GM23338 (cell line): ENCODE data around the gene ZNRF1. TPM values are rescaled to one million over a fixed set of nuclear protein-coding genes. Genes with fewer than 3 reads are reported as not detected.

Experiments
- ATAC-seq: fragments of 200-7000 bp; cut with Tn5 transposase; 3 replicates; pipeline ENCODE4 v1.9.1; 2020
- DNase-seq: peaks from one replicate; pipeline ENCODE4 v3.0.0-alpha.2; 2015; ENCODE audit warnings: low spot score
- H2AFZ ChIP-seq: fragments of 200-600 bp; sonication (generic); 2 replicates; pipeline ENCODE4 v1.8.0; 2016; ENCODE audit warnings: antibody characterized with exemption, mild to moderate bottlenecking, moderate library complexity
- H3F3A ChIP-seq: fragments of 200-600 bp; sonication (generic); replicated peaks from 2 replicates; pipeline ENCODE4 v1.8.0; 2017; ENCODE audit warnings: antibody characterized with exemption, mixed run types, low read depth
- H3K27ac ChIP-seq: fragments of 200-600 bp; sonication (generic); 2 replicates; pipeline ENCODE4 v1.6.1; 2016; ENCODE audit warnings: low read depth
- H3K27me3 ChIP-seq: fragments of 200-600 bp; sonication (generic); 2 replicates; pipeline ENCODE4 v1.8.0; 2016; ENCODE audit warnings: mild to moderate bottlenecking, mixed run types, moderate library complexity; ENCODE audit not compliant: insufficient read depth
- H3K36me3 ChIP-seq: fragments of 200-600 bp; sonication (generic); 2 replicates; pipeline ENCODE4 v1.8.0; 2016; ENCODE audit warnings: mild to moderate bottlenecking; ENCODE audit not compliant: insufficient read depth
- H3K4me1 ChIP-seq: fragments of 200-600 bp; sonication (generic); 2 replicates; pipeline ENCODE4 v1.8.0; 2016; ENCODE audit warnings: mild to moderate bottlenecking, moderate library complexity; ENCODE audit not compliant: insufficient read depth
- H3K4me2 ChIP-seq: fragments of 200-600 bp; sonication (generic); 2 replicates; pipeline ENCODE4 v1.7.1; 2017; ENCODE audit warnings: mixed run types
- H3K4me3 ChIP-seq: fragments of 200-600 bp; sonication (generic); 2 replicates; pipeline ENCODE4 v1.6.1; 2016; ENCODE audit warnings: mixed run types
- H3K79me2 ChIP-seq: fragments of 200-600 bp; sonication (generic); replicated peaks from 2 replicates; pipeline ENCODE4 v1.8.0; 2017; ENCODE audit warnings: mild to moderate bottlenecking; ENCODE audit not compliant: insufficient read depth
- H3K9me2 ChIP-seq: fragments of 200-600 bp; sonication (generic); 2 replicates; pipeline ENCODE4 v1.8.0; 2017; ENCODE audit not compliant: insufficient read depth
- H4K20me1 ChIP-seq: fragments of 200-600 bp; sonication (generic); replicated peaks from 2 replicates; pipeline ENCODE4 v1.8.0; 2017; ENCODE audit warnings: mild to moderate bottlenecking; ENCODE audit not compliant: insufficient read depth
- H3K27ac Mint-ChIP-seq: 2 replicates; pipeline ENCODE4 v1.8.0; 2020; ENCODE audit warnings: inconsistent platforms, mild to moderate bottlenecking, moderate library complexity, mixed read lengths
- H3K27me3 Mint-ChIP-seq: 3 replicates; pipeline ENCODE4 v1.8.0; 2022; ENCODE audit warnings: low read depth, mild to moderate bottlenecking, moderate library complexity, mixed read lengths, inconsistent platforms; ENCODE audit not compliant: insufficient read depth, poor library complexity
- H3K36me3 Mint-ChIP-seq: 3 replicates; pipeline ENCODE4 v1.8.0; 2021; ENCODE audit warnings: low read depth, mild to moderate bottlenecking, inconsistent platforms, moderate library complexity, mixed read lengths
- H3K4me1 Mint-ChIP-seq: 3 replicates; pipeline ENCODE4 v1.8.0; 2020; ENCODE audit warnings: mild to moderate bottlenecking, inconsistent platforms, mixed read lengths
- H3K4me3 Mint-ChIP-seq: 3 replicates; pipeline ENCODE4 v1.8.0; 2021; ENCODE audit warnings: moderate library complexity, mild to moderate bottlenecking, inconsistent platforms, mixed read lengths
- H3K9me3 Mint-ChIP-seq: 3 replicates; pipeline ENCODE4 v1.8.0; 2020; ENCODE audit warnings: moderate library complexity, mild to moderate bottlenecking, inconsistent platforms, mixed read lengths
- CREB1 ChIP-seq: fragments of 250-450 bp; sonication (Bioruptor Pico); IDR thresholded peaks from 2 replicates; pipeline ENCODE4 v1.5.0; 2020; ENCODE audit warnings: low read depth, mild to moderate bottlenecking, moderate library complexity
- EZH2 ChIP-seq: fragments of 200-600 bp; sonication (generic); IDR thresholded peaks from one replicate; pipeline ENCODE4 v1.8.0; 2017; ENCODE audit warnings: antibody characterized with exemption, mild to moderate bottlenecking, low read depth; ENCODE audit not compliant: unreplicated experiment
- EZH2phosphoT487 ChIP-seq: fragments of 200-600 bp; sonication (generic); IDR thresholded peaks from one replicate; pipeline ENCODE4 v1.8.1; 2018; ENCODE audit warnings: antibody characterized with exemption; ENCODE audit not compliant: unreplicated experiment
- NANOG ChIP-seq: IDR thresholded peaks from 2 replicates; pipeline ENCODE4 v1.6.1; 2016; ENCODE audit warnings: antibody characterized with exemption, borderline replicate concordance
- POLR2AphosphoS5 ChIP-seq: IDR thresholded peaks from 2 replicates; pipeline ENCODE4 v1.6.1; 2016; ENCODE audit warnings: antibody characterized with exemption, low read depth
- ZNF331 ChIP-seq: fragments of 250-450 bp; sonication (Bioruptor Pico); IDR thresholded peaks from 2 replicates; pipeline ENCODE4 v1.5.0; 2020; ENCODE audit warnings: low read depth, mild to moderate bottlenecking, moderate library complexity
- polyA plus RNA-seq: library from polyadenylated mRNA; unstranded; fragments of >200 nt; fragmentation: Nextera tagmentation; extraction: Ambion mirVana; gene quantifications from 2 replicates; pipeline ENCODE4 v1.2.1, GENCODE V29; 2016
- total RNA-seq: library from RNA; depleted of rRNA; stranded (reverse); fragments of >200 nt; shearing (Covaris generic); gene quantifications from 2 replicates; pipeline ENCODE4 v1.2.3, GENCODE V29; 2014
- TF ChIP-seq, protein P1 (sequence below): fragments of 250-450 bp; sonication (Bioruptor Pico); IDR thresholded peaks from 2 replicates; pipeline ENCODE4 v1.5.0; 2020; ENCODE audit warnings: mild to moderate bottlenecking, moderate library complexity
- TF ChIP-seq, protein P2 (sequence below), 2 experiments: fragments of 200-600 bp in 1 of 2; sonication (generic) in 1 of 2; conservative IDR thresholded peaks; 2 replicates each; pipeline versions ENCODE4 v1.5.1 to v1.6.1; 2016 to 2017; ENCODE audit warnings: antibody characterized with exemption in 2 of 2, low read depth in 2 of 2, mild to moderate bottlenecking in 2 of 2, moderate library complexity in 1 of 2
- TF ChIP-seq, protein P3 (sequence below): IDR thresholded peaks from 2 replicates; pipeline ENCODE4 v1.6.1; 2016; ENCODE audit warnings: antibody characterized with exemption

ZNRF1 gene
- total and polyA plus RNA-seq, 2 experiments from 2014 or later: 22.4 to 42.1 TPM

DNA sequence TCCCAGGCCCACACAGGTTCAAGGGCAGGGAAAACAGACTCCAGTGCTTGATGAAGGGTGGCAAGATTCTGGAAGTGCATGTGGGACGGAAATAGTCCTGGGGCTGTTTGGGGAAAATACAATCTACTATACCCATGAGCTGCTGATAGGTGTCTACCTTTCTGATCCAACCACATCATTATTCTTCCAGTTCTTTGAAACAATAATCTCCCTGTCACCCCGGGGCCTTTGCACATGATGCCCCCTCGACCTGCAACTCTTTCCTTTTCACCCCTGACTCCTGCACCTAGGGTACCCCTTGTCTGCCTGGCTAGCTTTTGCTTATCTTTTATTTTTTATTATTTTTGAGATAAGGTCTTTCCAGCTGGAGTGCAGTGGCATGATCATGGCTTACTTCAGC, 72.8 kb downstream of the ZNRF1 start (continued):
- TF ChIP-seq, protein P1, sequence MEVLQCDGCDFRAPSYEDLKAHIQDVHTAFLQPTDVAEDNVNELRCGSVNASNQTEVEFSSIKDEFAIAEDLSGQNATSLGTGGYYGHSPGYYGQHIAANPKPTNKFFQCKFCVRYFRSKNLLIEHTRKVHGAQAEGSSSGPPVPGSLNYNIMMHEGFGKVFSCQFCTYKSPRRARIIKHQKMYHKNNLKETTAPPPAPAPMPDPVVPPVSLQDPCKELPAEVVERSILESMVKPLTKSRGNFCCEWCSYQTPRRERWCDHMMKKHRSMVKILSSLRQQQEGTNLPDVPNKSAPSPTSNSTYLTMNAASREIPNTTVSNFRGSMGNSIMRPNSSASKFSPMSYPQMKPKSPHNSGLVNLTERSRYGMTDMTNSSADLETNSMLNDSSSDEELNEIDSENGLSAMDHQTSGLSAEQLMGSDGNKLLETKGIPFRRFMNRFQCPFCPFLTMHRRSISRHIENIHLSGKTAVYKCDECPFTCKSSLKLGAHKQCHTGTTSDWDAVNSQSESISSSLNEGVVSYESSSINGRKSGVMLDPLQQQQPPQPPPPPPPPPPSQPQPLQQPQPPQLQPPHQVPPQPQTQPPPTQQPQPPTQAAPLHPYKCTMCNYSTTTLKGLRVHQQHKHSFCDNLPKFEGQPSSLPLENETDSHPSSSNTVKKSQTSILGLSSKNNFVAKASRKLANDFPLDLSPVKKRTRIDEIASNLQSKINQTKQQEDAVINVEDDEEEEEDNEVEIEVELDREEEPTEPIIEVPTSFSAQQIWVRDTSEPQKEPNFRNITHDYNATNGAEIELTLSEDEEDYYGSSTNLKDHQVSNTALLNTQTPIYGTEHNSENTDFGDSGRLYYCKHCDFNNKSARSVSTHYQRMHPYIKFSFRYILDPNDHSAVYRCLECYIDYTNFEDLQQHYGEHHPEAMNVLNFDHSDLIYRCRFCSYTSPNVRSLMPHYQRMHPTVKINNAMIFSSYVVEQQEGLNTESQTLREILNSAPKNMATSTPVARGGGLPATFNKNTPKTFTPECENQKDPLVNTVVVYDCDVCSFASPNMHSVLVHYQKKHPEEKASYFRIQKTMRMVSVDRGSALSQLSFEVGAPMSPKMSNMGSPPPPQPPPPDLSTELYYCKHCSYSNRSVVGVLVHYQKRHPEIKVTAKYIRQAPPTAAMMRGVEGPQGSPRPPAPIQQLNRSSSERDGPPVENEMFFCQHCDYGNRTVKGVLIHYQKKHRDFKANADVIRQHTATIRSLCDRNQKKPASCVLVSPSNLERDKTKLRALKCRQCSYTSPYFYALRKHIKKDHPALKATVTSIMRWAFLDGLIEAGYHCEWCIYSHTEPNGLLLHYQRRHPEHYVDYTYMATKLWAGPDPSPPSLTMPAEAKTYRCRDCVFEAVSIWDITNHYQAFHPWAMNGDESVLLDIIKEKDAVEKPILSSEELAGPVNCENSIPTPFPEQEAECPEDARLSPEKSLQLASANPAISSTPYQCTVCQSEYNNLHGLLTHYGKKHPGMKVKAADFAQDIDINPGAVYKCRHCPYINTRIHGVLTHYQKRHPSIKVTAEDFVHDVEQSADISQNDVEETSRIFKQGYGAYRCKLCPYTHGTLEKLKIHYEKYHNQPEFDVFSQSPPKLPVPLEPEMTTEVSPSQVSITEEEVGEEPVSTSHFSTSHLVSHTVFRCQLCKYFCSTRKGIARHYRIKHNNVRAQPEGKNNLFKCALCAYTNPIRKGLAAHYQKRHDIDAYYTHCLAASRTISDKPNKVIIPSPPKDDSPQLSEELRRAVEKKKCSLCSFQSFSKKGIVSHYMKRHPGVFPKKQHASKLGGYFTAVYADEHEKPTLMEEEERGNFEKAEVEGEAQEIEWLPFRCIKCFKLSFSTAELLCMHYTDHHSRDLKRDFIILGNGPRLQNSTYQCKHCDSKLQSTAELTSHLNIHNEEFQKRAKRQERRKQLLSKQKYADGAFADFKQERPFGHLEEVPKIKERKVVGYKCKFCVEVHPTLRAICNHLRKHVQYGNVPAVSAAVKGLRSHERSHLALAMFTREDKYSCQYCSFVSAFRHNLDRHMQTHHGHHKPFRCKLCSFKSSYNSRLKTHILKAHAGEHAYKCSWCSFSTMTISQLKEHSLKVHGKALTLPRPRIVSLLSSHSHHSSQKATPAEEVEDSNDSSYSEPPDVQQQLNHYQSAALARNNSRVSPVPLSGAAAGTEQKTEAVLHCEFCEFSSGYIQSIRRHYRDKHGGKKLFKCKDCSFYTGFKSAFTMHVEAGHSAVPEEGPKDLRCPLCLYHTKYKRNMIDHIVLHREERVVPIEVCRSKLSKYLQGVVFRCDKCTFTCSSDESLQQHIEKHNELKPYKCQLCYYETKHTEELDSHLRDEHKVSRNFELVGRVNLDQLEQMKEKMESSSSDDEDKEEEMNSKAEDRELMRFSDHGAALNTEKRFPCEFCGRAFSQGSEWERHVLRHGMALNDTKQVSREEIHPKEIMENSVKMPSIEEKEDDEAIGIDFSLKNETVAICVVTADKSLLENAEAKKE (CRISPR knock-in tag): no peak
- TF ChIP-seq EZH2phosphoT487 (no peak), CREB1 (CRISPR knock-in tag) (no peak), NANOG (no peak), ZNF331 (CRISPR knock-in tag) (no peak)
- TF ChIP-seq, protein P2, sequence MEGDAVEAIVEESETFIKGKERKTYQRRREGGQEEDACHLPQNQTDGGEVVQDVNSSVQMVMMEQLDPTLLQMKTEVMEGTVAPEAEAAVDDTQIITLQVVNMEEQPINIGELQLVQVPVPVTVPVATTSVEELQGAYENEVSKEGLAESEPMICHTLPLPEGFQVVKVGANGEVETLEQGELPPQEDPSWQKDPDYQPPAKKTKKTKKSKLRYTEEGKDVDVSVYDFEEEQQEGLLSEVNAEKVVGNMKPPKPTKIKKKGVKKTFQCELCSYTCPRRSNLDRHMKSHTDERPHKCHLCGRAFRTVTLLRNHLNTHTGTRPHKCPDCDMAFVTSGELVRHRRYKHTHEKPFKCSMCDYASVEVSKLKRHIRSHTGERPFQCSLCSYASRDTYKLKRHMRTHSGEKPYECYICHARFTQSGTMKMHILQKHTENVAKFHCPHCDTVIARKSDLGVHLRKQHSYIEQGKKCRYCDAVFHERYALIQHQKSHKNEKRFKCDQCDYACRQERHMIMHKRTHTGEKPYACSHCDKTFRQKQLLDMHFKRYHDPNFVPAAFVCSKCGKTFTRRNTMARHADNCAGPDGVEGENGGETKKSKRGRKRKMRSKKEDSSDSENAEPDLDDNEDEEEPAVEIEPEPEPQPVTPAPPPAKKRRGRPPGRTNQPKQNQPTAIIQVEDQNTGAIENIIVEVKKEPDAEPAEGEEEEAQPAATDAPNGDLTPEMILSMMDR (conservative IDR thresholded peaks at IDR 0.05; ENCODE audit: low read depth in 2 of 2): no peak

DNA sequence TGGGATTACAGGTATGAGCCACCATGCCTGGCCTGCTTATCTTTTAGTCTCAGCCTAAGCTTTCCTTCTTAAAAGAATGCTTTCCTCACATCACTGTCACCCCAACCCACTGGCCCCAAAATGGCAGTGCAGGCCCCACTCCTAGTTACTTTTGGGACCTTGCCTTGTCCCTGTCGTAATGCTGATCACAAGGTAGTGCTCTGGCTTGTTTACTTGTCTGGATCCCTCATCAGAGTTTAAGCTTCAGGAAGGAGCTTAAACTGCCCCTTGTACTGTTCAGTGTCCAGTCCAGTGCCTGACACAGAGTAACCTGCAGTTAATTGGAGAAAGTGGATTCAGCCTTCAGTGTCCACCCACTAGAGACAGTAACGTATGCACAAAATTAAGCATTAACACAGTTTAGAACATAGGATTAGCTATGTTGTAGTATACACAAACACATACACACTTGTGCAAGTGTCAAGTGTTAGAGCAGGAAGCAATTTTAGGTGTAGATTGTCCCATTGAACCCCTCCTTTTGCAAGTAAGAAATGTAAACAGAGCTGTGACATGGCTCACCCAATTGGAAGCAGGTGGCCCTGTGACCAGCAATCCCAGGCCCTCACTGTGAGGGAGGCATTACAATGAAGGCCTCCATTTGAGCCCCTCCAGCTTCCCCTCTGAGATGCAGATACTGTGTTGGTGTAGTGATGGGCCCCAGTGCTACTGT, 73.6 kb downstream of the ZNRF1 start:
- peaks cover 88% of the 10 kb centered on the region for H3K79me2 ChIP-seq
- no peak overlapping the region for H3K4me2 ChIP-seq
- H3K36me3 ChIP-seq: no peaks in the 10 kb centered on the region
- no peak overlapping the region for H3K27ac ChIP-seq
- DNase-seq (no peak), ATAC-seq (peak; percentile 52)
- peaks cover 2% of the 10 kb centered on the region for H3K27me3 Mint-ChIP-seq
- peaks cover 4% of the 10 kb centered on the region; the same call in 2 of the 3 replicates for H3K36me3 Mint-ChIP-seq
- H3K27ac Mint-ChIP-seq: no peak overlapping the region
- H3F3A ChIP-seq: no peaks in the 10 kb centered on the region
- H3K4me1 ChIP-seq: peaks cover 20% of the 10 kb centered on the region
- H2AFZ ChIP-seq: no peak overlapping the region
- no peaks in the 10 kb centered on the region; the same call in 2 of the 3 replicates for H3K9me3 Mint-ChIP-seq
- no peak overlapping the region for H3K4me3 ChIP-seq
- peaks cover 37% of the 10 kb centered on the region for H3K4me1 Mint-ChIP-seq
- H3K27me3 ChIP-seq: no peaks in the 10 kb centered on the region
- no peak overlapping the region for H3K4me3 Mint-ChIP-seq
- H4K20me1 ChIP-seq: peaks cover 41% of the 10 kb centered on the region
- H3K9me2 ChIP-seq: no peaks in the 10 kb centered on the region
- TF ChIP-seq ZNF331 (CRISPR knock-in tag): no peak
- TF ChIP-seq, protein P2 (conservative IDR thresholded peaks at IDR 0.05; ENCODE audit: low read depth in 2 of 2): no peak
- TF ChIP-seq NANOG: no peak
- TF ChIP-seq EZH2: no peak
- TF ChIP-seq, protein P3, sequence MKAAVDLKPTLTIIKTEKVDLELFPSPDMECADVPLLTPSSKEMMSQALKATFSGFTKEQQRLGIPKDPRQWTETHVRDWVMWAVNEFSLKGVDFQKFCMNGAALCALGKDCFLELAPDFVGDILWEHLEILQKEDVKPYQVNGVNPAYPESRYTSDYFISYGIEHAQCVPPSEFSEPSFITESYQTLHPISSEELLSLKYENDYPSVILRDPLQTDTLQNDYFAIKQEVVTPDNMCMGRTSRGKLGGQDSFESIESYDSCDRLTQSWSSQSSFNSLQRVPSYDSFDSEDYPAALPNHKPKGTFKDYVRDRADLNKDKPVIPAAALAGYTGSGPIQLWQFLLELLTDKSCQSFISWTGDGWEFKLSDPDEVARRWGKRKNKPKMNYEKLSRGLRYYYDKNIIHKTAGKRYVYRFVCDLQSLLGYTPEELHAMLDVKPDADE: no peak
- TF ChIP-seq POLR2AphosphoS5: no peak
